NOMO-1 treated with dmso at 0.1 percent for 144 hours (cell line): ENCODE data around the gene WAC.

Experiments
- DNase-seq: peaks from one replicate; lab custom pipeline; 2025; ENCODE audit not compliant: unreplicated experiment; lab: John Stamatoyannopoulos, UW

WAC gene

DNA sequence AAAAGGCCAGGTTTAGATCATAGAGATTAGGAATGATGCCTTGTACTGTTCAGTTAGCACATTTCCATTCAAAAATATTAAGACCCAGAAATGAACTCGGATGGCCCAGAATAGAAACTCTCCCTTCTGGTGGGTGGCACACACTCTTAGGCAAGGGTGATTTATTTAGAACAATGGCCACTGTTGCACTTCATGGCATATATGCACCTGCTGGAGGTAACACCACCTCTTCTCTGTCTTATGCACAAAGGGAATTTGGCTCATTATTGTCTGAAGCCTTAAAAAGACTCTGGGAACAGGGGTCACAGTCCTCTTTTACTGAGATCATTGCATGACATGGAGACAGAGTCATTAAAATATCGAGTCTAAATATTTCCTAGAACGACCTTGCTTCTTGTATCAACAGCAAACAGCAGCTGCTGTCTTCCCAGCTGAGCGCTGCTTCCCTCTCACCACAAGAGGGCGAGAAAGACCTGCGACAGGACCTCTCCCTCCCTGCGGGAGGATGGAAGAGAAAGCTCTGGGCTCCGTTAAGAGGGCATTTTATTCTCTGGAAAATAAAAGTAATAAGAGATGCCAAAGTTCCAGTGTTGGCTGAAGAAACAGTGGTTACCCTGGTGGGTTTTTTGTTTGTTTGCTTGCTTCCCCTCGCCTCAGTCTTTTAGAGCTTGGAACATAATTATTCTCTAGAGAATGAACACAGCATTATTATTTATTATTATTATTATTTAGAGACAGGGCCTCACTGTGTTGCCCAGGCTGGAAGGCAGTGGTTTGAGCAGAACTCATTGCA, 130.9 kb downstream of the WAC start:
- peak; percentile 60 for DNase-seq

DNA sequence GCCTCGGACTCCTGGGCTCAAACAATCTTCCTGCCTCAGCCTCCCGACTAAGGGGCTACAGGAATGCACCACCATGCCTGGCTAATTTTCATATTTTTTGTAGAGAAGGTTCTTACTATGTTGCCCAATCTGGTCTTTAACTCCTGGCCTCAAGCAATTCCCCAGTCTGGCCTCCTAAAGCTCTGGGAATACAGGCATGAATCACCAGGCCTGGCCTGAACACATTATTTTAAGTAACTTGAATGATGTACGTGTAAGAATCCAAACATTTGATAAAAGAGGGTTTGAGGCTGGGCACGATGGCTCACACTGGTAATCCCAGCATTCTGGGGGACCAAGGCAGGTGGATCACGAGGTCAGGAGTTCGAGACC, 131.4 kb downstream of the WAC start:
- DNase-seq = no peak

- DNase-seq = no peak
Observed at GRCh38 chr10:28666751-28667467, 134.0 kb downstream of the WAC start.

- DNase-seq = no peak
Observed at GRCh38 chr10:28668363-28669226, 135.7 kb downstream of the WAC start.

DNA sequence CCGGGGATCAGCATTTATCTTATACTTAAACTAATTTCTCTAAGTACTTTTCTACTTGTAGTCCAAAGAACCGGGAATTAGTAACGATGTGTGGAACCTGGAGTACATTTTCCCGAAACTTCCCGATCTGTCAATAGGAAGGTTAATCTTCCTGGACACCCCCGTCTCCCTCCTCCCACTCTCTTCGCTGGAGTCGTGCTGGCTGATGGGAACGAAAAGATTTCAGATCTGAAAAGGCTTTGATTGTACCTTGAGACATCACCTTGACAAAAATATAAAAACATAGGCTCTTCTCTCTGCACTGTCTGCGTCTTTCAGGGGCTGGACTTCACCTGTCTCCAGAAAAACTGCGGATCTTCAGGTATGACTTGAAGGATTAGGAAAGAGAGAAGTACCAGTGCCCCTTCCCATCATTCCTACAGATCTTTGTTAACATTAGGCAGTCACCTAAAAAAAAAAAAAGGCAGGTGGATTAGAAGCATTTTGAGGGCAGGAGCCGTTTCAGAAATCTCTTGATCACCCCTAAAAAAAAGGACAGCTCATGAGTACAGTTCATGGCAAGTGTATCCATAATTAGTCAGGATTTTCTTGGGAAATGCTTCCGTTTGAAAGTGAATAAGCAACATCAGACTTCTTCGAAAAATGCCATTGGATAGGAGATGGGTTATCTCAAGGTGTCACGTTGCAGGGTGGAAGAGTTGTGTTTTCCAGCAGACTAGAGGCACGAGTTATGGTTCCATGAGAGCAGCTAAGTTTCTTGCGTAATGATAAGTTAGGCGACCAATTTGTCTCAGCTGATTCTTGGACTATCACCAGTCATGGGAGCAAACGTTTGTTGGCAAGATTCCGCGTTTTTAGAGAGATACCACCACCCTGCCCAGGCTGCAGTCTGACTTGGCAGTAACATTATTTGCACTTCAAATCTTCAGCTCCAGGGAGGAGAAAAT, 136.6 kb downstream of the WAC start:
- no peak for DNase-seq
